Upper lobe of right lung (tissue), 1 donor: Measurements from ENCODE around the gene RREB1. TPM values are rescaled to one million over a fixed set of nuclear protein-coding genes. Genes with fewer than 3 reads are reported as not detected.

Experiments
- ATAC-seq: fragments of 200-7000 bp; cut with Tn5 transposase; one replicate; pipeline ENCODE4 v1.9.1; 2020; ENCODE audit warnings: mild to moderate bottlenecking, moderate library complexity
- DNase-seq: peaks from one replicate; pipeline ENCODE4 v3.0.0-alpha.2; 2020
- H3K27ac ChIP-seq: fragments of 200-600 bp; one replicate; pipeline ENCODE4 v1.8.0; 2022
- H3K27me3 ChIP-seq: fragments of 200-600 bp; one replicate; pipeline ENCODE4 v1.8.0; 2022; ENCODE audit warnings: mild to moderate bottlenecking
- H3K36me3 ChIP-seq: fragments of 200-600 bp; one replicate; pipeline ENCODE4 v1.8.0; 2022
- H3K4me1 ChIP-seq: fragments of 200-600 bp; one replicate; pipeline ENCODE4 v1.8.0; 2022
- H3K4me3 ChIP-seq: fragments of 200-600 bp; one replicate; pipeline ENCODE4 v1.8.0; 2022; ENCODE audit warnings: mild to moderate bottlenecking
- H3K9me3 ChIP-seq: fragments of 200-600 bp; one replicate; pipeline ENCODE4 v1.8.0; 2022
- CTCF ChIP-seq: fragments of 200-600 bp; IDR thresholded peaks from one replicate; pipeline ENCODE4 v1.8.0; 2022; ENCODE audit warnings: antibody characterized with exemption
- intact Hi-C: fragments of 100-400 bp; cut with DNase I; formaldehyde crosslinking; loops from one replicate; pipeline ENCODE4 v1.11.0; 2022
- total RNA-seq: library from RNA; stranded (reverse); fragmentation: NEBNext Ultra II Directional; extraction: Animal tissue kit (Norgen Biotek cat#: 25700); gene quantifications from one replicate; pipeline ENCODE4 v1.2.1, GENCODE V29; 2021
- donor health status: DM: no; HTN: yes; CAD: no; lungs with severe emphysema.

RREB1 gene
- total RNA-seq, 1 donor from 2014 or later: 60.2 TPM

- H3K4me3 ChIP-seq: no peak overlapping the region
- no peaks in the 10 kb centered on the region for H3K9me3 ChIP-seq
- H3K36me3 ChIP-seq: no peaks in the 10 kb centered on the region
- no peak for DNase-seq
- no peaks in the 10 kb centered on the region for H3K27me3 ChIP-seq
- intact Hi-C loops: no loop called here
- no peak overlapping the region for H3K27ac ChIP-seq
- no peaks in the 10 kb centered on the region for H3K4me1 ChIP-seq
- TF ChIP-seq CTCF: no peak
- ATAC-seq: no peak
These were observed 40.5 kb upstream of the RREB1 start for GRCh38 chr6:7067305-7067704.

GRCh38 chr6:7071405-7071804, 36.4 kb upstream of the RREB1 start:
- TF ChIP-seq CTCF: no peak
- no peak overlapping the region for H3K4me3 ChIP-seq
- no peak for ATAC-seq
- H3K36me3 ChIP-seq: no peaks in the 10 kb centered on the region
- no peak overlapping the region for H3K27ac ChIP-seq
- H3K27me3 ChIP-seq: no peaks in the 10 kb centered on the region
- DNase-seq: no peak
- no peaks in the 10 kb centered on the region for H3K4me1 ChIP-seq
- intact Hi-C loops: no loop called here
- no peaks in the 10 kb centered on the region for H3K9me3 ChIP-seq

GRCh38 chr6:7073082-7073820, 34.5 kb upstream of the RREB1 start:
- H3K4me3 ChIP-seq: no peak overlapping the region
- ATAC-seq (no peak), DNase-seq (no peak)
- no peaks in the 10 kb centered on the region for H3K4me1 ChIP-seq
- no peaks in the 10 kb centered on the region for H3K36me3 ChIP-seq
- no peaks in the 10 kb centered on the region for H3K27me3 ChIP-seq
- no peaks in the 10 kb centered on the region for H3K9me3 ChIP-seq
- H3K27ac ChIP-seq: no peak overlapping the region
- intact Hi-C loops: no loop called here
- no peak for TF ChIP-seq CTCF

- no peak for TF ChIP-seq CTCF
- intact Hi-C loops: no loop called here
- ATAC-seq: peak; percentile 90
- DNase-seq: peak; percentile 73
- H3K27me3 ChIP-seq: no peaks in the 10 kb centered on the region
- no peaks in the 10 kb centered on the region for H3K4me1 ChIP-seq
- no peak overlapping the region for H3K4me3 ChIP-seq
- no peaks in the 10 kb centered on the region for H3K36me3 ChIP-seq
- no peak overlapping the region for H3K27ac ChIP-seq
- no peaks in the 10 kb centered on the region for H3K9me3 ChIP-seq
These were observed 33.8 kb upstream of the RREB1 start for GRCh38 chr6:7073821-7074525.

- TF ChIP-seq CTCF: no peak
- no peaks in the 10 kb centered on the region for H3K36me3 ChIP-seq
- no peaks in the 10 kb centered on the region for H3K27me3 ChIP-seq
- H3K4me3 ChIP-seq: no peak overlapping the region
- ATAC-seq (no peak), DNase-seq (no peak)
- no peak overlapping the region for H3K27ac ChIP-seq
- no peaks in the 10 kb centered on the region for H3K4me1 ChIP-seq
- intact Hi-C loops: no loop called here
- no peaks in the 10 kb centered on the region for H3K9me3 ChIP-seq
These were observed 32.9 kb upstream of the RREB1 start for GRCh38 chr6:7074870-7075269.
